ENCODE results near the gene MBLAC1.
A peak's percentile ranks its signal among the peaks of the same experiment; 100 is the strongest.

Gene MBLAC1

GRCh38 chr7:100155553-100156317, 29.0 kb downstream of the MBLAC1 start:
- TF ChIP-seq SNAI2 (CRISPR knock-in tag; IDR thresholded peaks at IDR 0.05) (no peak), ZNF565 (CRISPR knock-in tag; conservative IDR thresholded peaks at IDR 0.05; ENCODE audit: low read depth) (no peak)
- no peak for ATAC-seq

DNA sequence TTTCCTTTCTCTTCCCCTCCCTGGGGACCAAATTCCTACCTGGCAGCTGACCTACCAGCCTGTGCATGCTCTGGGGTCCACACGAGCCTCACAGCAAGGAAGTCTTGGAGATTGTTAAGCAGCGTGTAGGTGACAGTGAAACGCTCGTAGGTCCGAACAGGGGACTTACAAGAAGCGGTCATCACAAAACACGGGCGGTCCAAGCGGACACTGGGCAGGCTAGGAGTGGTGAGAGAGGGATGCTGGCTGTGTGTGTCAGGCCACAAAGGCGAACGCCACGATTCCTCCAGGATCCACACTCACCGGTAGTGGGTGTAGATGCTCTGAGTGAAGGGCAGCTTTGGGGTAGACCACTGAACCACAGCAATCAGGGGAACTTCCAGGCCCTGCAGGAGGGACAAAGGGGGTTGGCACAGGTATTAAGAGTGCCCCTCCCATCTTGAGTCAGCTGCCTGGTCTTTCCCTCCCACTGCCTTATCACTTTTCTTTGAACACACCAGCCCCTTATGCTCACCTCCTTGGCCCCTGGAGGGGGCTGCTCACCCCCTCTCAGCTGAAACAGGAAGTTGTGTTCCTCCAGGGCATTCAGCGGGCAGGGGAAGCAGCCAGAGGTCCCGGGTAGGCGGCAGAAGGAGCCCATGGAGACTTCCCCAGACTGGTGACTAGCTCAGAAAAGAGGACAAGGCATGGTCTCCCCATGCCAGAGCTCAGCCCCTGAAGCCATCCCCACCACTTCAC, 29.7 kb downstream of the MBLAC1 start:
- ATAC-seq, result no peak
- TF ChIP-seq ZNF565 (CRISPR knock-in tag; conservative IDR thresholded peaks at IDR 0.05; ENCODE audit: low read depth) (no peak), RARB (CRISPR knock-in tag; IDR thresholded peaks at IDR 0.05) (no peak), PPARA (CRISPR knock-in tag; IDR thresholded peaks at IDR 0.05; ENCODE audit: borderline replicate concordance) (no peak), ZC3H10 (CRISPR knock-in tag; IDR thresholded peaks at IDR 0.05) (no peak), ZFP30 (CRISPR knock-in tag; IDR thresholded peaks at IDR 0.05) (no peak), ARNTL (CRISPR knock-in tag; IDR thresholded peaks at IDR 0.05; ENCODE audit: borderline replicate concordance, low read depth) (no peak)

GRCh38 chr7:100157069-100157333, 30.2 kb downstream of the MBLAC1 start:
- ATAC-seq, result no peak
- TF ChIP-seq, protein P1, sequence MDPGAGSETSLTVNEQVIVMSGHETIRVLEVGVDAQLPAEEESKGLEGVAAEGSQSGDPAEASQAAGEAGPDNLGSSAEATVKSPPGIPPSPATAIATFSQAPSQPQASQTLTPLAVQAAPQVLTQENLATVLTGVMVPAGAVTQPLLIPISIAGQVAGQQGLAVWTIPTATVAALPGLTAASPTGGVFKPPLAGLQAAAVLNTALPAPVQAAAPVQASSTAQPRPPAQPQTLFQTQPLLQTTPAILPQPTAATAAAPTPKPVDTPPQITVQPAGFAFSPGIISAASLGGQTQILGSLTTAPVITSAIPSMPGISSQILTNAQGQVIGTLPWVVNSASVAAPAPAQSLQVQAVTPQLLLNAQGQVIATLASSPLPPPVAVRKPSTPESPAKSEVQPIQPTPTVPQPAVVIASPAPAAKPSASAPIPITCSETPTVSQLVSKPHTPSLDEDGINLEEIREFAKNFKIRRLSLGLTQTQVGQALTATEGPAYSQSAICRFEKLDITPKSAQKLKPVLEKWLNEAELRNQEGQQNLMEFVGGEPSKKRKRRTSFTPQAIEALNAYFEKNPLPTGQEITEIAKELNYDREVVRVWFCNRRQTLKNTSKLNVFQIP (CRISPR knock-in tag; IDR thresholded peaks at IDR 0.05; ENCODE audit: borderline replicate concordance, low read depth), result no peak
- TF ChIP-seq ESRRG (CRISPR knock-in tag; IDR thresholded peaks at IDR 0.05), result no peak
- no peak for TF ChIP-seq OSR1 (CRISPR knock-in tag; IDR thresholded peaks at IDR 0.05)
- no peak for TF ChIP-seq TOX (CRISPR knock-in tag; IDR thresholded peaks at IDR 0.05; ENCODE audit: borderline replicate concordance)

DNA sequence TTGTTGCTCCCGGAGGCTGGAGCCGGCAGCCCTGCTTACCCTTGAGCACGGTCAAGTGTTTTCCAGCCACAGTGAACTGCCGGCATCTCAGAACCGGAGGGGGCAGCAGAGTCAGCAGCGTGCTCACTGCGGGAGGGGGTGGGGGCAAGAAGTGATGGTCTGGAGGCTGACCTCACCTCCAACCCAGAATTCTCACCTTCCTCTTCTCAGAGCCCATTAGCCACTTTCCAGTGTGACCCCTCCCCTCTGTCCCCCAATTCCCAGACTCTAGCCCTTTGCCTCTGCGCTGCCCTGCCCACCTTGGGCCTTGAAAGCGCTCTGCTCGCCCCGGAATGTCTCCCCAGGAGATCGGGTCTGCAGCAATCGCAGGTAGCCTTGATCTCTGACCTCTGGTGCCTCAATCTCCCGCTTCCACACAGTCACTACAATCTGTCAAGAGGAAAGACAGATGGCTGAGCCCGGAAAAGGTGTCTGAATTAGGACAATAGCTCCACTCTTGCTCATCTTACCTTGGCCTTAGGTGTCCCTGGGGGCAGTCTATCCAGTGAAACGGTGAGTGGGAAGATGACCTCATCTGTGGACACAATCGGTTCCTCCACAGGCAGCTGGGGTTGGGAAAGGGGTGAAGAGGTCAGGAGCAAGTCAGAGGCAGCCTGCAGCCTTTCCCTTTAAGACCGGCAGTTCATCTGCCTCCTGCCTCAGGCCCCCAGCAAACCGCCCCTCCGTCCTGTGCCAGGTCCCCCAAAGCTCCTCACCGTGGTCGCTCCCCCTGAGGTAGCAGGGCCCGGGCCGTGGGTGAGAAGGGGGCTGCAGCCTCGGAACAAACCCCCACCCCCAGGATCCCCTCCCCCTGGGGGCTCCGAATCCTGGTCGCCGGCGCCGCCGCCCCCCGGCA, 30.8 kb downstream of the MBLAC1 start:
- peak; percentile 51 for ATAC-seq
- TF ChIP-seq, protein P2, sequence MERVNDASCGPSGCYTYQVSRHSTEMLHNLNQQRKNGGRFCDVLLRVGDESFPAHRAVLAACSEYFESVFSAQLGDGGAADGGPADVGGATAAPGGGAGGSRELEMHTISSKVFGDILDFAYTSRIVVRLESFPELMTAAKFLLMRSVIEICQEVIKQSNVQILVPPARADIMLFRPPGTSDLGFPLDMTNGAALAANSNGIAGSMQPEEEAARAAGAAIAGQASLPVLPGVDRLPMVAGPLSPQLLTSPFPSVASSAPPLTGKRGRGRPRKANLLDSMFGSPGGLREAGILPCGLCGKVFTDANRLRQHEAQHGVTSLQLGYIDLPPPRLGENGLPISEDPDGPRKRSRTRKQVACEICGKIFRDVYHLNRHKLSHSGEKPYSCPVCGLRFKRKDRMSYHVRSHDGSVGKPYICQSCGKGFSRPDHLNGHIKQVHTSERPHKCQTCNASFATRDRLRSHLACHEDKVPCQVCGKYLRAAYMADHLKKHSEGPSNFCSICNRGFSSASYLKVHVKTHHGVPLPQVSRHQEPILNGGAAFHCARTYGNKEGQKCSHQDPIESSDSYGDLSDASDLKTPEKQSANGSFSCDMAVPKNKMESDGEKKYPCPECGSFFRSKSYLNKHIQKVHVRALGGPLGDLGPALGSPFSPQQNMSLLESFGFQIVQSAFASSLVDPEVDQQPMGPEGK (CRISPR knock-in tag; IDR thresholded peaks at IDR 0.05; ENCODE audit: borderline replicate concordance), result peak; percentile 83; the same call in 1 of the 2 replicates
- no peak for TF ChIP-seq BACH2 (CRISPR knock-in tag; IDR thresholded peaks at IDR 0.05; ENCODE audit: borderline replicate concordance)

DNA sequence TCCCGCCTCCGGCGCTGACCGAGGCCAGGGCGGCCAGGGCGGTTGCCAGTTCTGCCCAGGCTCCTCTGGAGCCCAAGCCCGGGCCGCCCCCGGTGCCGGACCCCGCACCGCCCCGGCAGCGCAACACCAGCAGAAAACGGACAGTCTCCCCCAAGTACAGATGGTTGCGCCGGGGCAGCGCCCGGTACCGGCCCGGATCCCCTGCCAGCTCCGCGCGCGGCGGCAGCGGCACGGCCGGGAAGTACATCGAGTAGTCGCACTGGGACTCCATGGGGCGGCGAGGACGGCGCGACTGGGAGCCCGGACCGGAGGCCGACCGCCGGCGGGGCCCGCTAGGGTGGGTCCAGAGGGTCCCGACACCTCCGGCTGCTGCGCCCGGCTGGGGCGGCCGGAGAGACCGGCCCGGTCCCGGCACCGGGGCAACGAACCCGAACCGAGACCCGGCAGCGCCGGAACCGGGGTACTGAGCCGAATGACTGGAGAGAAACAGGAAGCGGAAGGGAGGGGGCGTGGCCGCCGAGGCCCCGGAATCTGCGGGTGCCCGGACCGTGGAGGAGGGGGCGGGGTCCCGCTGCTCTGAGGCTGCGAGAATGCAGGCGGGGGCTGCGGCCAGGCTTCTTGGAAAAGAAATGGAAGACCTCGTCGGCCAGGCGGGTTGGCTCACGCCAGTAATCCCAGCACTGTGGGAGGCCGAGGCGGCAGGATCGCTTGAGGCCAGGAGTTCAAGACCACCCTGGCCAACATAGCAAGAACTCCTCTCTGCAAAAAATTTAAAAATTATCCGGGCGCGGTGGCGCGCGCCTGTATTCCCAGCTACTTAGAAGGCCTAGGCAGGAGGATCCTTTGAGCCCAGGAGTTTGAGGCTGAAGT, 31.7 kb downstream of the MBLAC1 start, which contains the start of gene TRAPPC14:
TRAPPC14 (minus strand) TSS at position 495 of the 870 bp plus-strand sequence; CDS start at position 271, 224 bp downstream.
- ATAC-seq, result peak; percentile 91
- TF ChIP-seq TCF4 (CRISPR knock-in tag; IDR thresholded peaks at IDR 0.05; ENCODE audit: borderline replicate concordance), result no peak
- TF ChIP-seq, protein P2 (CRISPR knock-in tag; IDR thresholded peaks at IDR 0.05; ENCODE audit: borderline replicate concordance), result peak; percentile 84; the same call in 1 of the 2 replicates
- 0 out of 2 replicates have a peak, but pooled peaks have one; percentile 9 for TF ChIP-seq ZNF8 (CRISPR knock-in tag; IDR thresholded peaks at IDR 0.05)
- TF ChIP-seq ZNF565 (CRISPR knock-in tag; conservative IDR thresholded peaks at IDR 0.05; ENCODE audit: low read depth), result no peak
- TF ChIP-seq ZFP3 (CRISPR knock-in tag; IDR thresholded peaks at IDR 0.05), result peak; percentile 40; the same call in 1 of the 2 replicates
- no peak for TF ChIP-seq ARNTL (CRISPR knock-in tag; IDR thresholded peaks at IDR 0.05; ENCODE audit: borderline replicate concordance, low read depth)
- no peak for TF ChIP-seq ESRRG (CRISPR knock-in tag; IDR thresholded peaks at IDR 0.05)
- TF ChIP-seq PPARA (CRISPR knock-in tag; IDR thresholded peaks at IDR 0.05; ENCODE audit: borderline replicate concordance), result no peak
- TF ChIP-seq TOX (CRISPR knock-in tag; IDR thresholded peaks at IDR 0.05; ENCODE audit: borderline replicate concordance), result no peak
- 0 out of 2 replicates have a peak, but pooled peaks have one; percentile 24 for TF ChIP-seq SNAI2 (CRISPR knock-in tag; IDR thresholded peaks at IDR 0.05)
- no peak for TF ChIP-seq CSDC2 (CRISPR knock-in tag; IDR thresholded peaks at IDR 0.05)
- no peak for TF ChIP-seq ZC3H10 (CRISPR knock-in tag; IDR thresholded peaks at IDR 0.05)
- TF ChIP-seq, protein P1 (CRISPR knock-in tag; IDR thresholded peaks at IDR 0.05; ENCODE audit: borderline replicate concordance, low read depth), result no peak
- TF ChIP-seq BACH2 (CRISPR knock-in tag; IDR thresholded peaks at IDR 0.05; ENCODE audit: borderline replicate concordance), result no peak
- TF ChIP-seq ZNF70 (CRISPR knock-in tag; IDR thresholded peaks at IDR 0.05), result no peak
- TF ChIP-seq OSR1 (CRISPR knock-in tag; IDR thresholded peaks at IDR 0.05), result no peak
- TF ChIP-seq ZFP30 (CRISPR knock-in tag; IDR thresholded peaks at IDR 0.05), result no peak
- TF ChIP-seq RARB (CRISPR knock-in tag; IDR thresholded peaks at IDR 0.05), result no peak
- no peak for TF ChIP-seq ISL1 (CRISPR knock-in tag; IDR thresholded peaks at IDR 0.05)
- TF ChIP-seq CREB5 (CRISPR knock-in tag; IDR thresholded peaks at IDR 0.05; ENCODE audit: low read depth), result no peak

Measured in SK-N-SH treated with all-trans-retinoic acid at 6 μM for 48 hours (cell line).